ENCODE data around the gene PTHLH.

PTHLH gene

DNA sequence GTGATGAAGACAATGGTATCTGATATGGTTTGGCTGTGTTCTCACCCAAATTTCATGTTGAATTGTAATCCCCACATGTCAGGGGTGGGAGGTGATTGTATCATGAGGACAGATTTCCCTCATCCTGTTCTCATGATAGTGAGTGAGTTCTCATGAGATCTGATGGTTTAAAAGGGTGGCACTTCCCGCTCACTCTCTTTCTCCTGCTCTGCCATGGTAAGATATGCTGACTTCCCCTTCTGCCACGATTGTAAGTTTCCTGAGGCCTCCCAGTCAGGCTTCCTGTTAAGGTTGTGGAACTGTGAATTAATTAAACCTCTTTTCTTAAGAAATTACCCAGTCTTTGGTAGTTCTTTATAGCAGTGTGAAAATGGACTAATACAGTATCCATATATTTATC, 25.6 kb upstream of the PTHLH start:
- 67 to 86% methylated on average over 1 of the region's 2 CpGs for WGBS, 2 experiments (ENCODE audit: insufficient coverage in 2 of 2)
- no peak overlapping the region for H3K27ac ChIP-seq (ENCODE audit: low read depth, low read length, severe bottlenecking)
- no peaks in the 10 kb centered on the region for H3K36me3 ChIP-seq (ENCODE audit: control insufficient read depth, insufficient read depth, low read length)
- no peak overlapping the region for H3K4me3 ChIP-seq (ENCODE audit: extremely low read depth, insufficient read depth, low read length, poor library complexity, severe bottlenecking)
- no peaks in the 10 kb centered on the region for H3K9me3 ChIP-seq (ENCODE audit: control insufficient read depth, low read length)
- no peaks in the 10 kb centered on the region for H3K4me1 ChIP-seq (ENCODE audit: control insufficient read depth, insufficient read depth, low read length, poor library complexity, severe bottlenecking)

DNA sequence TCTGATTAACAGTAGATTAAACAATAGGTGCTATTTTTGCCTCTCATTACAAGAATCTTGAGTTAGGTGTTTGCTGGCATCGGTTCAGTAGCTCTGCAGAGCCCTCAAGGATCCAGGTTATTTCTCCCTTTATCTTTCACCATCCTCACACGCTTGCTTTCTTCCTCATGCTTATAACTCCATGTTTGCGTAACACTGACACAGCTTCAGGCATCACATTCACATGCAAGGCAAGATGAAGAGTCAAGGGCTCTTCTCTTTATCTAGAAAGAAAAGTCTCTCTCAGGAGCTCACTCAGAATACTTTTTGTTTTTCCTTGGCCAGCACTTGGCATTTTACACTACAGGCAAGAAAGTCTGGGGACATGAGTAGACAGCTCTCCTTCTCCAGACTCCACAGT, 24.2 kb upstream of the PTHLH start:
- 80 to 81% methylated on average over 3 of the region's 3 CpGs for WGBS, 2 experiments (ENCODE audit: insufficient coverage in 2 of 2)
- no peaks in the 10 kb centered on the region for H3K36me3 ChIP-seq (ENCODE audit: control insufficient read depth, insufficient read depth, low read length)
- H3K4me3 ChIP-seq (ENCODE audit: extremely low read depth, insufficient read depth, low read length, poor library complexity, severe bottlenecking) = no peak overlapping the region
- H3K27ac ChIP-seq (ENCODE audit: low read depth, low read length, severe bottlenecking) = no peak overlapping the region
- H3K4me1 ChIP-seq (ENCODE audit: control insufficient read depth, insufficient read depth, low read length, poor library complexity, severe bottlenecking) = no peaks in the 10 kb centered on the region
- H3K9me3 ChIP-seq (ENCODE audit: control insufficient read depth, low read length) = no peaks in the 10 kb centered on the region

- Histone ChIP-seq H3K27ac (ENCODE audit: low read depth, low read length, severe bottlenecking) (no peak overlapping the region), H3K4me3 (ENCODE audit: extremely low read depth, insufficient read depth, low read length, poor library complexity, severe bottlenecking) (no peak overlapping the region), H3K4me1 (ENCODE audit: control insufficient read depth, insufficient read depth, low read length, poor library complexity, severe bottlenecking) (no peaks in the 10 kb centered on the region), H3K36me3 (ENCODE audit: control insufficient read depth, insufficient read depth, low read length) (no peaks in the 10 kb centered on the region), H3K9me3 (ENCODE audit: control insufficient read depth, low read length) (no peaks in the 10 kb centered on the region)
- WGBS, 2 experiments (ENCODE audit: insufficient coverage in 2 of 2) = 93 to 100% methylated on average over 1 of the region's 1 CpG
These were observed 22.9 kb upstream of the PTHLH start for GRCh38 chr12:27995406-27995805.

GRCh38 chr12:27988594-27989233, 16.2 kb upstream of the PTHLH start:
- H3K4me3 ChIP-seq (ENCODE audit: extremely low read depth, insufficient read depth, low read length, poor library complexity, severe bottlenecking) = no peak overlapping the region
- no peak overlapping the region for H3K27ac ChIP-seq (ENCODE audit: low read depth, low read length, severe bottlenecking)
- H3K9me3 ChIP-seq (ENCODE audit: control insufficient read depth, low read length) = no peaks in the 10 kb centered on the region
- WGBS, 2 experiments (ENCODE audit: insufficient coverage in 2 of 2) = no CpG with 5 or more reads among the region's 2 CpGs
- no peaks in the 10 kb centered on the region for H3K36me3 ChIP-seq (ENCODE audit: control insufficient read depth, insufficient read depth, low read length)
- peaks cover 3% of the 10 kb centered on the region for H3K4me1 ChIP-seq (ENCODE audit: control insufficient read depth, insufficient read depth, low read length, poor library complexity, severe bottlenecking)

- Histone ChIP-seq H3K9me3 (ENCODE audit: control insufficient read depth, low read length) (no peaks in the 10 kb centered on the region), H3K36me3 (ENCODE audit: control insufficient read depth, insufficient read depth, low read length) (no peaks in the 10 kb centered on the region), H3K4me1 (ENCODE audit: control insufficient read depth, insufficient read depth, low read length, poor library complexity, severe bottlenecking) (peaks cover 3% of the 10 kb centered on the region), H3K27ac (ENCODE audit: low read depth, low read length, severe bottlenecking) (no peak overlapping the region), H3K4me3 (ENCODE audit: extremely low read depth, insufficient read depth, low read length, poor library complexity, severe bottlenecking) (no peak overlapping the region)
- WGBS, 2 experiments (ENCODE audit: insufficient coverage in 2 of 2) = 50 to 86% methylated on average over 1 to 3 of the region's 5 CpGs
These were observed 14.8 kb upstream of the PTHLH start for GRCh38 chr12:27987331-27987730.

GRCh38 chr12:27984275-27984674, 11.7 kb upstream of the PTHLH start:
- Histone ChIP-seq H3K4me3 (ENCODE audit: extremely low read depth, insufficient read depth, low read length, poor library complexity, severe bottlenecking) (no peak overlapping the region), H3K9me3 (ENCODE audit: control insufficient read depth, low read length) (no peaks in the 10 kb centered on the region), H3K36me3 (ENCODE audit: control insufficient read depth, insufficient read depth, low read length) (no peaks in the 10 kb centered on the region), H3K27ac (ENCODE audit: low read depth, low read length, severe bottlenecking) (no peak overlapping the region), H3K4me1 (ENCODE audit: control insufficient read depth, insufficient read depth, low read length, poor library complexity, severe bottlenecking) (peaks cover 3% of the 10 kb centered on the region)
- WGBS, 2 experiments (ENCODE audit: insufficient coverage in 2 of 2) = 72 to 92% methylated on average over 2 of the region's 2 CpGs

- no peak overlapping the region for H3K27ac ChIP-seq (ENCODE audit: low read depth, low read length, severe bottlenecking)
- no peak overlapping the region for H3K4me3 ChIP-seq (ENCODE audit: extremely low read depth, insufficient read depth, low read length, poor library complexity, severe bottlenecking)
- no peaks in the 10 kb centered on the region for H3K9me3 ChIP-seq (ENCODE audit: control insufficient read depth, low read length)
- no peaks in the 10 kb centered on the region for H3K36me3 ChIP-seq (ENCODE audit: control insufficient read depth, insufficient read depth, low read length)
- H3K4me1 ChIP-seq (ENCODE audit: control insufficient read depth, insufficient read depth, low read length, poor library complexity, severe bottlenecking) = peaks cover 3% of the 10 kb centered on the region
- 77 to 92% methylated on average over 3 to 4 of the region's 4 CpGs for WGBS, 2 experiments (ENCODE audit: insufficient coverage in 2 of 2)
These were observed 10.4 kb upstream of the PTHLH start for GRCh38 chr12:27982951-27983350.

DNA sequence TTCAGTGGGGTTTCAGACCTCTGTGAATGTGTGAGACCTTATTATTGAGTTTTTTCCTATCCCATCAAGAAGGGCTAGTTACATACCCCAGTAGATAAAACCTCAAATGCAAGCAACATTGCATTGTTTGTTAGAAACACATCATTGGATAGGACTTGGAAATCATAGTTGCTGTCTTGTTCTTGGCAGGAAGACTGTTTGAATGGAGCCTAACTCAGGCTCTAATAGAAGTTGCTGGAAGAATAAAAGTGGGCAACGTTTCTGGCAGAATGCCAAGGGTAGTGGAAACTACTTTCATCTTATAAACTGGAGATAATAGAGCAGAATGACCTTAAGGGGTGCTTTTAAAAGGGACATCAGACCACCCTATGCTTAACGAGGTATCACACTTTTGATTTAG, 9.9 kb upstream of the PTHLH start:
- H3K4me1 ChIP-seq (ENCODE audit: control insufficient read depth, insufficient read depth, low read length, poor library complexity, severe bottlenecking) = peaks cover 3% of the 10 kb centered on the region
- H3K27ac ChIP-seq (ENCODE audit: low read depth, low read length, severe bottlenecking) = no peak overlapping the region
- no CpG with 5 or more reads among the region's 2 CpGs for WGBS, 2 experiments (ENCODE audit: insufficient coverage in 2 of 2)
- no peaks in the 10 kb centered on the region for H3K36me3 ChIP-seq (ENCODE audit: control insufficient read depth, insufficient read depth, low read length)
- no peak overlapping the region for H3K4me3 ChIP-seq (ENCODE audit: extremely low read depth, insufficient read depth, low read length, poor library complexity, severe bottlenecking)
- H3K9me3 ChIP-seq (ENCODE audit: control insufficient read depth, low read length) = no peaks in the 10 kb centered on the region

DNA sequence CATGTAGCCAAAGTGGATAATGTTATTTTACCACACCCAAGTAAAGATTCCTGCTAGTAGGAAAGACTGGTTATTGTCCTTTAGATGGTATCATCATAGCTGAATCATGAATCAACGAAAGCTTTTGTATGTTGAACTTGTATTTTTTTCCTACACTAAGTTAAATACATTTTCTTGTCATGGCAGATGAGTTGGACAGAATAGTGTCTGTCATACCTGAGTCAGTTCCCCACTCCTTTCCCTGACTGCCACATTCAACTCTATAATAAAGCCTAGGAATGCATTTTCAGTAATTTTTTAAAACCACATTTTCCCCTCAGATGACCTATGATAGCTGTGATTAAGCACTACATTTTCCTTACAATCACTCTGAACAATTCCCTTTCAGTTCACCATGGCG, 9.3 kb upstream of the PTHLH start:
- Histone ChIP-seq H3K4me1 (ENCODE audit: control insufficient read depth, insufficient read depth, low read length, poor library complexity, severe bottlenecking) (peaks cover 3% of the 10 kb centered on the region), H3K27ac (ENCODE audit: low read depth, low read length, severe bottlenecking) (no peak overlapping the region), H3K36me3 (ENCODE audit: control insufficient read depth, insufficient read depth, low read length) (no peaks in the 10 kb centered on the region), H3K4me3 (ENCODE audit: extremely low read depth, insufficient read depth, low read length, poor library complexity, severe bottlenecking) (no peak overlapping the region), H3K9me3 (ENCODE audit: control insufficient read depth, low read length) (no peaks in the 10 kb centered on the region)
- WGBS, 2 experiments (ENCODE audit: insufficient coverage in 2 of 2) = no CpG with 5 or more reads among the region's 2 CpGs

DNA sequence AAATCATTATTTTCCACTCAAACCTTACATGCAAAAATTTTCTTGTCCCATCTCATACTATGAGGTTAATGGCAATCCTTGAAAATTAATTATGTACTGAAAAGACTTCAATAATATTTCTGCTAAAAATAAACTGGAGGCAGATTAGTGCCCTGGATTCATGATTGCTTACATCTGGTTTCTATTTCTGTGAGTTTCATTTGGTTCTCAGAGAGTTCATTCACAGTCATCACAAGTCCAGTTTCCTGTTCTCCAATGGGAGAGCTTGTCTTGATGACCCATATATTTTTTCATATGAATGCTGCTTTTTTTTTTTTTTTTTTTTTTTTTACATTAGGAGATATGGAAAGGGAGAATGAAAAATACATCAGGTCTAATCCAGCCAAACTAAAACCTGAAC, 6.6 kb upstream of the PTHLH start:
- no peaks in the 10 kb centered on the region for H3K9me3 ChIP-seq (ENCODE audit: control insufficient read depth, low read length)
- no peak overlapping the region for H3K27ac ChIP-seq (ENCODE audit: low read depth, low read length, severe bottlenecking)
- peaks cover under 1% of the 10 kb centered on the region for H3K4me1 ChIP-seq (ENCODE audit: control insufficient read depth, insufficient read depth, low read length, poor library complexity, severe bottlenecking)
- H3K36me3 ChIP-seq (ENCODE audit: control insufficient read depth, insufficient read depth, low read length) = no peaks in the 10 kb centered on the region
- H3K4me3 ChIP-seq (ENCODE audit: extremely low read depth, insufficient read depth, low read length, poor library complexity, severe bottlenecking) = no peak overlapping the region

- Histone ChIP-seq H3K27ac (ENCODE audit: low read depth, low read length, severe bottlenecking) (no peak overlapping the region), H3K4me1 (ENCODE audit: control insufficient read depth, insufficient read depth, low read length, poor library complexity, severe bottlenecking) (no peaks in the 10 kb centered on the region), H3K4me3 (ENCODE audit: extremely low read depth, insufficient read depth, low read length, poor library complexity, severe bottlenecking) (peak overlapping the region; percentile 35), H3K36me3 (ENCODE audit: control insufficient read depth, insufficient read depth, low read length) (no peaks in the 10 kb centered on the region), H3K9me3 (ENCODE audit: control insufficient read depth, low read length) (no peaks in the 10 kb centered on the region)
- 2 to 4% methylated on average over 33 to 35 of the region's 61 CpGs for WGBS, 2 experiments (ENCODE audit: insufficient coverage in 2 of 2)
These were observed 2.9 kb upstream of the PTHLH start for GRCh38 chr12:27975222-27976136.
